K562 (cell line): ENCODE data around the gene TSPAN16.

ENCODE experiments used
- GTF2A2 ChIP-seq: IDR thresholded peaks from 2 replicates; pipeline ENCODE4 v1.6.1; 2016; ENCODE audit warnings: mild to moderate bottlenecking, missing genetic modification characterization, missing compliant biosample characterization
- NFE2L1 ChIP-seq: fragments of 450-650 bp; IDR thresholded peaks from 2 replicates; pipeline ENCODE4 v1.6.1; 2016; ENCODE audit warnings: missing genetic modification characterization, low read depth, mild to moderate bottlenecking, missing compliant biosample characterization, moderate library complexity, borderline replicate concordance
- ZBTB8A ChIP-seq: fragments of 450-650 bp; IDR thresholded peaks from 2 replicates; pipeline ENCODE4 v1.6.1; 2018; ENCODE audit warnings: mild to moderate bottlenecking, moderate library complexity; ENCODE audit not compliant: partially characterized antibody
- TF ChIP-seq, protein P1 (sequence below), 3 experiments: IDR thresholded peaks in 2 of 3; conservative IDR thresholded peaks in 1 of 3; 2 replicates each; pipeline ENCODE4 v1.5.1; 2011 to 2012; ENCODE audit warnings: low read length in 3 of 3, mild to moderate bottlenecking in 3 of 3, control low read depth in 2 of 3, improper control_type of control experiment in 1 of 3, inconsistent platforms in 1 of 3, low read depth in 1 of 3, mixed read lengths in 1 of 3, moderate library complexity in 1 of 3; ENCODE audit not compliant: insufficient read depth in 2 of 3

GRCh38 chr19:11324748-11325389 lies 28.9 kb downstream of the TSPAN16 start:
- TF ChIP-seq ZBTB8A: no peak
- TF ChIP-seq, protein P1, sequence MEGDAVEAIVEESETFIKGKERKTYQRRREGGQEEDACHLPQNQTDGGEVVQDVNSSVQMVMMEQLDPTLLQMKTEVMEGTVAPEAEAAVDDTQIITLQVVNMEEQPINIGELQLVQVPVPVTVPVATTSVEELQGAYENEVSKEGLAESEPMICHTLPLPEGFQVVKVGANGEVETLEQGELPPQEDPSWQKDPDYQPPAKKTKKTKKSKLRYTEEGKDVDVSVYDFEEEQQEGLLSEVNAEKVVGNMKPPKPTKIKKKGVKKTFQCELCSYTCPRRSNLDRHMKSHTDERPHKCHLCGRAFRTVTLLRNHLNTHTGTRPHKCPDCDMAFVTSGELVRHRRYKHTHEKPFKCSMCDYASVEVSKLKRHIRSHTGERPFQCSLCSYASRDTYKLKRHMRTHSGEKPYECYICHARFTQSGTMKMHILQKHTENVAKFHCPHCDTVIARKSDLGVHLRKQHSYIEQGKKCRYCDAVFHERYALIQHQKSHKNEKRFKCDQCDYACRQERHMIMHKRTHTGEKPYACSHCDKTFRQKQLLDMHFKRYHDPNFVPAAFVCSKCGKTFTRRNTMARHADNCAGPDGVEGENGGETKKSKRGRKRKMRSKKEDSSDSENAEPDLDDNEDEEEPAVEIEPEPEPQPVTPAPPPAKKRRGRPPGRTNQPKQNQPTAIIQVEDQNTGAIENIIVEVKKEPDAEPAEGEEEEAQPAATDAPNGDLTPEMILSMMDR (IDR thresholded peaks at IDR 0.05 in 2 of 3, conservative IDR thresholded peaks at IDR 0.05 in 1 of 3; ENCODE audit: insufficient read depth in 2 of 3, low read depth in 1 of 3, low read length in 3 of 3): no peak
- no peak for TF ChIP-seq NFE2L1
- no peak for TF ChIP-seq GTF2A2 (tag)
